B cell (primary cell): ENCODE measurements around the gene MYCN. TPM values are rescaled to one million over a fixed set of nuclear protein-coding genes. Genes with fewer than 3 reads are reported as not detected.

Experiments
- ATAC-seq: fragments of 200-7000 bp; cut with Tn5 transposase; one replicate; pipeline ENCODE4 v1.10.0; 2021; ENCODE audit warnings: low read depth, mild to moderate bottlenecking, moderate number of reproducible peaks, moderate library complexity
- CTCF ChIA-PET: fragments of 350-600 bp; sonication (Branson Sonifier 250); formaldehyde crosslinking; loops from one replicate; lab custom pipeline; 2021; ENCODE audit warnings: antibody characterized with exemption, inconsistent platforms; lab: Charles Lee
- POLR2A ChIA-PET: fragments of 350-600 bp; sonication (Branson Sonifier 250); formaldehyde crosslinking; loops from one replicate; lab custom pipeline; 2021; ENCODE audit warnings: antibody characterized with exemption; lab: Charles Lee
- DNase-seq: peaks from one replicate; pipeline ENCODE4 v3.0.0; 2013
- H2AFZ ChIP-seq: 2 replicates; pipeline ENCODE4 v1.6.1; 2012; ENCODE audit warnings: mild to moderate bottlenecking, low read depth, low read length; ENCODE audit not compliant: insufficient read depth, poor library complexity, severe bottlenecking
- H3K27ac ChIP-seq, 2 donors: 1 replicate in 1 of 2; 2 replicates in 1 of 2; pipeline ENCODE4 v1.5.1; 2012 to 2013; ENCODE audit warnings: low read length in 2 of 2, mild to moderate bottlenecking in 2 of 2, moderate library complexity in 1 of 2
- H3K27me3 ChIP-seq, 4 experiments: fragments of 200-600 bp in 1 of 4; sonication (generic) in 1 of 4; replicated peaks in 1 of 4; 1 replicate in 2 of 4; 2 replicates in 2 of 4; pipeline versions ENCODE4 v1.6.1 to v1.7.0; 2013 to 2016; ENCODE audit warnings: low read length in 3 of 4, mild to moderate bottlenecking in 2 of 4, mixed read lengths in 1 of 4, moderate library complexity in 1 of 4; ENCODE audit not compliant: insufficient read depth in 4 of 4, control insufficient read depth in 3 of 4; ENCODE audit errors: control extremely low read depth in 1 of 4
- H3K36me3 ChIP-seq, 2 experiments: replicated peaks in 1 of 2; 1 replicate in 1 of 2; 2 replicates in 1 of 2; pipeline versions ENCODE4 v1.6.1 to v1.7.1; 2013; ENCODE audit warnings: low read length in 1 of 2; ENCODE audit not compliant: insufficient read depth in 2 of 2, control insufficient read depth in 1 of 2; ENCODE audit errors: control extremely low read depth in 1 of 2, extremely low read depth in 1 of 2
- H3K4me1 ChIP-seq, 2 donors: fragments of 200-600 bp in 1 of 2; sonication (generic) in 1 of 2; 1 replicate in 1 of 2; 2 replicates in 1 of 2; pipeline versions ENCODE4 v1.5.1 to v1.6.1; 2013 to 2017; ENCODE audit warnings: low read length in 2 of 2; ENCODE audit not compliant: control insufficient read depth in 2 of 2, insufficient read depth in 2 of 2
- H3K4me2 ChIP-seq: replicated peaks from 2 replicates; pipeline ENCODE3; 2012; ENCODE audit warnings: mild to moderate bottlenecking, low read depth, low read length; ENCODE audit not compliant: poor library complexity, severe bottlenecking
- H3K4me3 ChIP-seq, 5 experiments: fragments of 200-600 bp in 1 of 5; sonication (generic) in 1 of 5; 1 replicate in 3 of 5; 2 replicates in 2 of 5; pipeline versions ENCODE4 v1.5.1 to v1.7.0; 2011 to 2016; ENCODE audit warnings: low read length in 4 of 5, mild to moderate bottlenecking in 4 of 5, low read depth in 2 of 5, control low read depth in 1 of 5, moderate library complexity in 1 of 5; ENCODE audit not compliant: insufficient read depth in 1 of 5; ENCODE audit errors: control extremely low read depth in 1 of 5, extremely low read depth in 1 of 5
- H3K79me2 ChIP-seq: fragments of 200-600 bp; sonication (generic); one replicate; pipeline ENCODE4 v1.6.0; 2016; ENCODE audit warnings: low read length; ENCODE audit not compliant: control insufficient read depth, insufficient read depth
- H3K9ac ChIP-seq: fragments of 200-600 bp; sonication (generic); 2 replicates; pipeline ENCODE4 v1.6.1; 2017; ENCODE audit warnings: mild to moderate bottlenecking, low read length, moderate library complexity
- H3K9me3 ChIP-seq, 3 donors: one replicate each; pipeline versions ENCODE4 v1.6.1 to v1.7.1; 2013; ENCODE audit warnings: low read length in 2 of 3; ENCODE audit not compliant: control insufficient read depth in 2 of 3, insufficient read depth in 1 of 3; ENCODE audit errors: control extremely low read depth in 1 of 3
- H4K20me1 ChIP-seq: 2 replicates; pipeline ENCODE4 v1.6.0; 2012; ENCODE audit warnings: mild to moderate bottlenecking, low read length; ENCODE audit not compliant: insufficient read depth, control insufficient read depth, poor library complexity, severe bottlenecking
- H3K27ac Mint-ChIP-seq: one replicate; pipeline ENCODE4 v1.8.0; 2021; ENCODE audit warnings: mixed read lengths
- H3K27me3 Mint-ChIP-seq: one replicate; pipeline ENCODE4 v1.8.0; 2021; ENCODE audit warnings: mixed read lengths
- H3K4me1 Mint-ChIP-seq: one replicate; pipeline ENCODE4 v1.8.0; 2021; ENCODE audit warnings: mixed read lengths
- H3K4me3 Mint-ChIP-seq: one replicate; pipeline ENCODE4 v1.8.0; 2021; ENCODE audit warnings: mixed read lengths
- H3K9me3 Mint-ChIP-seq: one replicate; pipeline ENCODE4 v1.8.0; 2022; ENCODE audit warnings: mixed read lengths; ENCODE audit not compliant: insufficient read depth
- EZH2 ChIP-seq: IDR thresholded peaks from 2 replicates; pipeline ENCODE4 v1.6.1; 2012; ENCODE audit warnings: borderline replicate concordance, low read depth, mild to moderate bottlenecking, moderate library complexity, low read length; ENCODE audit not compliant: insufficient read depth, poor library complexity, severe bottlenecking
- WGBS: methylation state at CpG from one replicate; pipeline ENCODE4 v1.1.5; 2013; ENCODE audit warnings: missing lambda C conversion rate; ENCODE audit not compliant: insufficient coverage; 5-methylcytosine and 5-hydroxymethylcytosine counted together
- intact Hi-C: fragments of 100-400 bp; cut with micrococcal nuclease; formaldehyde crosslinking; loops from one replicate; pipeline ENCODE4 v1.10.0; 2022
- polyA plus RNA-seq: library from polyadenylated mRNA; depleted of rRNA; stranded (reverse); fragments of >200 nt; gene quantifications from 2 replicates; pipeline ENCODE4 v1.2.3, GENCODE V29; 2012
- total RNA-seq, 2 donors: library from RNA; stranded (reverse); fragments of 120-200 nt in 1 of 2; gene quantifications; 1 replicate in 1 of 2; 2 replicates in 1 of 2; pipeline versions ENCODE4 v1.2.3 to v1.2.4, GENCODE V29; 2013 to 2022
- TF ChIP-seq, protein P1 (sequence below): fragments of 200-600 bp; IDR thresholded peaks from one replicate; pipeline ENCODE4 v1.8.0; 2022; ENCODE audit warnings: antibody characterized with exemption, mild to moderate bottlenecking

MYCN gene
- total and polyA plus RNA-seq, 2 donors (not counting 1 experiment from before 2014, with no cell fraction given) = not detected

DNA sequence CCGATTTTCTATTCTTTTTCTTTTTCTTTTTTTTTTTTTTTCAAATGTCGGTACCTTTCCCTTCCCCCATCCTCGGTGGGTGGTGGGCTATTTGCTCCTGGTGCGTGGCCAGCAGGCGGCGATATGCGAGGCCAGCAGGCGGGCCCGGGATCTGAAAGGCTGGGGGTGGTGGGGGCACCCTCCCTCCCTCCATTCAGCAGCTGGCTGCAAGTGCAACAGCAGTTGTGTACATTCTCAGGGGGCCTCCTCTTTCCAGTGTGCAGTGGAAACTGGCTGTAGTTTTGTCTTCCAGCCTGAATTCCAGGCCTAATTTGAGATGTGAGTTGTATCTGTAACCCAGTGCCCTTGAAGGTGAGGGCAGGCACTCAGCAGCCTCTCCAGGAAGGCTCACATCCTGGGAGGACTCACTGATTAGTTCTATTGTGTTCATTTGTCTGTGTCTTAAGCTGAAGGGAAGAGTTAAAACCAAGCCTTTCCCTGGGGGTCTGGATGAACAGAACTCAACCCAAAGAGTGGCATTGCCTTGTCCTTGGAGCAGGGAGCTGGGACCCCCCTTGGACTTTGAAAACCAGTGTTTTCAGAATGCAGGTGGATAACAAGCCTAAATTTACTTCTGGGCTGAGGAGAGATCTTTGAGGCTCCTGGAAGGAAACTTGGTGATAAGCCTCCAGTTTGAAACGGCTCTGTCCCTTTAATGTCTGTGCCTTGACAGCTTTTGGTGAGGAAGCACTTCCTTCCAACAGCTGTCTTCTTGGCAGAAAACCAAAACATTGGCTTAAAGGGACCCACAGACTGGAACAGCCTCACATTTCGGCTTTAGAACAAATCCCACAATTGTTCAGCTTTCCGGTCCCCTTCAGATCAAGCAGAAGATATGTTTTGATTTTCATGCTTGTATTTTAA is 3.3 kb downstream of the MYCN start:
- Histone ChIP-seq H3K9me3 (no peaks in the 10 kb centered on the region), H3K4me3 (no peak overlapping the region), H3K4me2 (no peak overlapping the region), H2AFZ (no peak overlapping the region), H4K20me1 (no peaks in the 10 kb centered on the region), H3K27me3 (peaks cover 0 to 53% (median 24%) of the 10 kb centered on the region in 4 experiments), H3K79me2 (no peaks in the 10 kb centered on the region), H3K36me3 (no peaks in the 10 kb centered on the region), H3K27ac (no peak overlapping the region), H3K4me1 (peaks cover 23 to 28% of the 10 kb centered on the region in 2 donors), H3K9ac (no peak overlapping the region)
- TF ChIP-seq, protein P1, sequence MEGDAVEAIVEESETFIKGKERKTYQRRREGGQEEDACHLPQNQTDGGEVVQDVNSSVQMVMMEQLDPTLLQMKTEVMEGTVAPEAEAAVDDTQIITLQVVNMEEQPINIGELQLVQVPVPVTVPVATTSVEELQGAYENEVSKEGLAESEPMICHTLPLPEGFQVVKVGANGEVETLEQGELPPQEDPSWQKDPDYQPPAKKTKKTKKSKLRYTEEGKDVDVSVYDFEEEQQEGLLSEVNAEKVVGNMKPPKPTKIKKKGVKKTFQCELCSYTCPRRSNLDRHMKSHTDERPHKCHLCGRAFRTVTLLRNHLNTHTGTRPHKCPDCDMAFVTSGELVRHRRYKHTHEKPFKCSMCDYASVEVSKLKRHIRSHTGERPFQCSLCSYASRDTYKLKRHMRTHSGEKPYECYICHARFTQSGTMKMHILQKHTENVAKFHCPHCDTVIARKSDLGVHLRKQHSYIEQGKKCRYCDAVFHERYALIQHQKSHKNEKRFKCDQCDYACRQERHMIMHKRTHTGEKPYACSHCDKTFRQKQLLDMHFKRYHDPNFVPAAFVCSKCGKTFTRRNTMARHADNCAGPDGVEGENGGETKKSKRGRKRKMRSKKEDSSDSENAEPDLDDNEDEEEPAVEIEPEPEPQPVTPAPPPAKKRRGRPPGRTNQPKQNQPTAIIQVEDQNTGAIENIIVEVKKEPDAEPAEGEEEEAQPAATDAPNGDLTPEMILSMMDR = no peak
- no peak for TF ChIP-seq EZH2
- 0% methylated on average over 1 of the region's 12 CpGs for WGBS
- DNase-seq (no peak), ATAC-seq (no peak)
- Mint-ChIP-seq H3K27me3 (peaks cover 55% of the 10 kb centered on the region), H3K9me3 (no peaks in the 10 kb centered on the region), H3K4me1 (peaks cover 27% of the 10 kb centered on the region), H3K27ac (no peak overlapping the region), H3K4me3 (peak overlapping the region; percentile 44)
- ChIA-PET CTCF (no interaction called here), POLR2A (no interaction called here)
- intact Hi-C loops = no loop called here
